Endodermal cell (in vitro differentiated cells): ENCODE measurements around the gene CDC26. TPM values are rescaled to one million over a fixed set of nuclear protein-coding genes. Genes with fewer than 3 reads are reported as not detected.

ENCODE experiments used
- DNase-seq: peaks from one replicate; pipeline ENCODE4 v3.0.0-alpha.2; 2017
- H3K27ac ChIP-seq: 2 replicates; pipeline ENCODE4 v1.5.1; 2013; ENCODE audit warnings: mild to moderate bottlenecking, low read depth, low read length, moderate library complexity
- H3K27me3 ChIP-seq: 2 replicates; pipeline ENCODE4 v1.6.1; 2013; ENCODE audit warnings: mild to moderate bottlenecking, low read length, moderate library complexity; ENCODE audit not compliant: insufficient read depth, control insufficient read depth, poor library complexity, severe bottlenecking
- H3K36me3 ChIP-seq: 2 replicates; pipeline ENCODE4 v1.7.0; 2013; ENCODE audit warnings: mild to moderate bottlenecking, low read length, moderate library complexity; ENCODE audit not compliant: control insufficient read depth, insufficient read depth
- H3K4me1 ChIP-seq: one replicate; pipeline ENCODE4 v1.7.0; 2013; ENCODE audit warnings: low read length; ENCODE audit not compliant: control insufficient read depth, insufficient read depth
- H3K4me3 ChIP-seq: 2 replicates; pipeline ENCODE4 v1.5.1; 2013; ENCODE audit warnings: mild to moderate bottlenecking, low read length, moderate library complexity
- H3K9ac ChIP-seq: 2 replicates; pipeline ENCODE4 v1.6.1; 2013; ENCODE audit warnings: mild to moderate bottlenecking, low read length, moderate library complexity; ENCODE audit not compliant: poor library complexity, severe bottlenecking; ENCODE audit errors: extremely low read depth
- H3K9me3 ChIP-seq: 2 replicates; pipeline ENCODE4 v1.6.1; 2013; ENCODE audit warnings: mild to moderate bottlenecking, low read length, moderate library complexity; ENCODE audit not compliant: control insufficient read depth
- H3K27ac Mint-ChIP-seq: 2 replicates; pipeline ENCODE4 v1.8.0; 2020; ENCODE audit warnings: mixed read lengths
- H3K27me3 Mint-ChIP-seq: 2 replicates; pipeline ENCODE4 v1.8.0; 2021; ENCODE audit warnings: mild to moderate bottlenecking, mixed read lengths; ENCODE audit not compliant: insufficient read depth
- H3K36me3 Mint-ChIP-seq: 2 replicates; pipeline ENCODE4 v1.8.0; 2020; ENCODE audit warnings: low read depth, mixed read lengths
- H3K4me1 Mint-ChIP-seq: 2 replicates; pipeline ENCODE4 v1.8.0; 2020; ENCODE audit warnings: mixed read lengths
- H3K4me3 Mint-ChIP-seq: 2 replicates; pipeline ENCODE4 v1.8.0; 2020; ENCODE audit warnings: mild to moderate bottlenecking, moderate library complexity, mixed read lengths
- H3K9me3 Mint-ChIP-seq: 2 replicates; pipeline ENCODE4 v1.8.0; 2020; ENCODE audit warnings: mild to moderate bottlenecking, mixed read lengths
- CTCF ChIP-seq: fragments of 200-600 bp; sonication (generic); conservative IDR thresholded peaks from 2 replicates; pipeline ENCODE4 v1.5.0; 2021; ENCODE audit warnings: antibody characterized with exemption, mild to moderate bottlenecking
- WGBS, 2 experiments: methylation state at CpG; one replicate each; pipeline versions ENCODE4 v1.1.5 to v1.1.7; 2013; ENCODE audit warnings: missing lambda C conversion rate in 2 of 2, mixed read lengths in 1 of 2; ENCODE audit not compliant: insufficient coverage in 1 of 2, insufficient read length in 1 of 2; 5-methylcytosine and 5-hydroxymethylcytosine counted together
- total RNA-seq, 2 donors: library from RNA; stranded (reverse); fragmentation: NEBNext Ultra II Directional in 1 of 2; extraction: Animal tissue kit (Norgen Biotek cat#: 25700) in 1 of 2; gene quantifications; 2 replicates in 1 of 2; 3 replicates in 1 of 2; pipeline ENCODE4 v1.2.1, GENCODE V29; 2021

The CDC26 gene
- total RNA-seq, 2 donors from 2014 or later = 34.7 to 39.7 TPM

- peaks cover 28% of the 10 kb centered on the region for H3K4me1 Mint-ChIP-seq
- H3K4me3 Mint-ChIP-seq = peak within 1 kb of the TSS; percentile 96
- Histone ChIP-seq H3K9me3 (no peaks in the 10 kb centered on the region), H3K4me3 (peak within 1 kb of the TSS; percentile 98), H3K36me3 (peaks cover 9% of the 10 kb centered on the region), H3K4me1 (peaks cover 4% of the 10 kb centered on the region), H3K27ac (no peak within 1 kb of the TSS), H3K9ac (peak within 1 kb of the TSS; percentile 81), H3K27me3 (no peaks in the 10 kb centered on the region)
- no peaks in the 10 kb centered on the region for H3K9me3 Mint-ChIP-seq
- TF ChIP-seq CTCF = no peak
- WGBS, 2 experiments = 0 to 1% methylated on average over 32 to 65 of the region's 65 CpGs
- no peaks in the 10 kb centered on the region for H3K27me3 Mint-ChIP-seq
- peak within 1 kb of the TSS; percentile 97 for H3K27ac Mint-ChIP-seq
- no peaks in the 10 kb centered on the region for H3K36me3 Mint-ChIP-seq
- DNase-seq = peak; percentile 99
Measured at GRCh38 chr9:113221003-113221799, 54.2 kb downstream of the CDC26 start, which contains the start of the genes FKBP15 and SLC31A1. Gene FKBP15, minus strand, starts transcription at chr9:113221277. Its CDS starts 34 bp downstream, at chr9:113221243. Gene SLC31A1, plus strand, starts transcription at chr9:113221544. Its CDS starts 34,605 bp downstream, at chr9:113256149.

- Mint-ChIP-seq H3K4me3 (peak overlapping the region; percentile 96), H3K27me3 (no peaks in the 10 kb centered on the region), H3K4me1 (peaks cover 29% of the 10 kb centered on the region), H3K27ac (peak overlapping the region; percentile 97), H3K36me3 (no peaks in the 10 kb centered on the region), H3K9me3 (no peaks in the 10 kb centered on the region)
- Histone ChIP-seq H3K36me3 (peaks cover 9% of the 10 kb centered on the region), H3K9ac (peak overlapping the region; percentile 59), H3K27me3 (no peaks in the 10 kb centered on the region), H3K27ac (no peak overlapping the region), H3K4me3 (peak overlapping the region; percentile 98), H3K4me1 (peaks cover 4% of the 10 kb centered on the region), H3K9me3 (no peaks in the 10 kb centered on the region)
- no peak for DNase-seq
- 8 to 20% methylated on average over 6 to 11 of the region's 11 CpGs for WGBS, 2 experiments
- TF ChIP-seq CTCF = no peak
Measured at GRCh38 chr9:113220467-113221002, 54.8 kb downstream of the CDC26 start.

GRCh38 chr9:113219969-113220368, 55.4 kb downstream of the CDC26 start:
- Mint-ChIP-seq H3K27me3 (peaks cover 2% of the 10 kb centered on the region), H3K4me1 (peaks cover 33% of the 10 kb centered on the region), H3K4me3 (peak overlapping the region; percentile 96), H3K36me3 (no peaks in the 10 kb centered on the region), H3K9me3 (no peaks in the 10 kb centered on the region), H3K27ac (no peak overlapping the region)
- Histone ChIP-seq H3K27me3 (no peaks in the 10 kb centered on the region), H3K27ac (no peak overlapping the region), H3K4me3 (peak overlapping the region; percentile 98), H3K36me3 (peaks cover 5% of the 10 kb centered on the region), H3K9ac (no peak overlapping the region), H3K9me3 (no peaks in the 10 kb centered on the region), H3K4me1 (peaks cover 4% of the 10 kb centered on the region)
- no peak for DNase-seq
- no peak for TF ChIP-seq CTCF
- 88 to 100% methylated on average over 1 of the region's 1 CpG for whole genome bisulfite sequencing, 2 experiments
